Naive thymus-derived CD4-positive, alpha-beta T cell (primary cell): Measurements from ENCODE around the gene CR2. TPM values are rescaled to one million over a fixed set of nuclear protein-coding genes. Genes with fewer than 3 reads are reported as not detected.
A peak's percentile ranks its signal among the peaks of the same experiment; 100 is the strongest.

Source experiments
- ATAC-seq: fragments of 150-1000 bp; cut with Tn5 transposase; 2 replicates; pipeline ENCODE4 v1.10.0; 2021; ENCODE audit warnings: mild to moderate bottlenecking, moderate library complexity
- CTCF ChIA-PET: fragments of 350-600 bp; sonication (Branson Sonifier 250); formaldehyde crosslinking; loops from one replicate; lab custom pipeline; 2021; ENCODE audit warnings: antibody characterized with exemption; lab: Charles Lee
- POLR2A ChIA-PET: fragments of 350-600 bp; sonication (Branson Sonifier 250); formaldehyde crosslinking; loops from one replicate; lab custom pipeline; 2021; ENCODE audit warnings: antibody characterized with exemption, inconsistent platforms; lab: Charles Lee
- DNase-seq, 9 donors: peaks; one replicate each; pipeline versions ENCODE4 v3.0.0 to v3.0.0-alpha.2; 2020 to 2022; ENCODE audit warnings: mixed read lengths in 1 of 9
- H3K27ac ChIP-seq: one replicate; pipeline ENCODE4 v1.7.0; 2013; ENCODE audit warnings: mild to moderate bottlenecking, low read depth, low read length, moderate library complexity
- H3K27me3 ChIP-seq, 2 donors: one replicate each; pipeline ENCODE4 v1.7.0; 2013; ENCODE audit warnings: low read length in 2 of 2, mild to moderate bottlenecking in 2 of 2, moderate library complexity in 2 of 2; ENCODE audit not compliant: control insufficient read depth in 2 of 2, insufficient read depth in 2 of 2
- H3K36me3 ChIP-seq, 3 experiments: 1 replicate in 2 of 3; 2 replicates in 1 of 3; pipeline ENCODE4 v1.7.0; 2013; ENCODE audit warnings: low read length in 3 of 3, mild to moderate bottlenecking in 3 of 3, moderate library complexity in 1 of 3; ENCODE audit not compliant: insufficient read depth in 3 of 3, control insufficient read depth in 2 of 3
- H3K4me1 ChIP-seq, 2 donors: one replicate each; pipeline ENCODE4 v1.7.0; 2013; ENCODE audit warnings: low read length in 2 of 2, mild to moderate bottlenecking in 2 of 2, moderate library complexity in 1 of 2; ENCODE audit not compliant: control insufficient read depth in 2 of 2, insufficient read depth in 2 of 2
- H3K4me3 ChIP-seq: 2 replicates; pipeline ENCODE4 v1.7.0; 2013; ENCODE audit warnings: mild to moderate bottlenecking, low read length
- H3K9me3 ChIP-seq, 3 experiments: 1 replicate in 2 of 3; 2 replicates in 1 of 3; pipeline ENCODE4 v1.7.0; 2013; ENCODE audit warnings: low read length in 3 of 3; ENCODE audit not compliant: control insufficient read depth in 2 of 3
- H3K27ac Mint-ChIP-seq, 9 donors: one replicate each; pipeline ENCODE4 v1.8.0; 2020 to 2022; ENCODE audit warnings: mixed read lengths in 9 of 9, mild to moderate bottlenecking in 8 of 9, moderate library complexity in 5 of 9, inconsistent platforms in 2 of 9
- H3K27me3 Mint-ChIP-seq, 5 donors: one replicate each; pipeline ENCODE4 v1.8.0; 2021 to 2022; ENCODE audit warnings: mixed read lengths in 5 of 5, mild to moderate bottlenecking in 1 of 5
- H3K36me3 Mint-ChIP-seq, 5 donors: one replicate each; pipeline ENCODE4 v1.8.0; 2020 to 2022; ENCODE audit warnings: mixed read lengths in 5 of 5, mild to moderate bottlenecking in 3 of 5, inconsistent platforms in 1 of 5
- H3K4me1 Mint-ChIP-seq, 7 donors: one replicate each; pipeline ENCODE4 v1.8.0; 2020 to 2022; ENCODE audit warnings: mixed read lengths in 7 of 7, mild to moderate bottlenecking in 3 of 7, inconsistent platforms in 1 of 7
- H3K4me3 Mint-ChIP-seq, 10 donors: one replicate each; pipeline ENCODE4 v1.8.0; 2020 to 2022; ENCODE audit warnings: mild to moderate bottlenecking in 10 of 10, mixed read lengths in 10 of 10, moderate library complexity in 6 of 10, inconsistent platforms in 2 of 10
- H3K9me3 Mint-ChIP-seq, 11 donors: one replicate each; pipeline ENCODE4 v1.8.0; 2020 to 2022; ENCODE audit warnings: mixed read lengths in 11 of 11, mild to moderate bottlenecking in 4 of 11, inconsistent platforms in 1 of 11, moderate library complexity in 1 of 11
- intact Hi-C, 2 donors: fragments of 100-400 bp; cut with micrococcal nuclease; formaldehyde crosslinking; loops; one replicate each; pipeline ENCODE4 v1.15.1; 2023
- polyA plus RNA-seq, 2 donors: library from polyadenylated mRNA; unstranded; fragments of 300-500 nt; fragmentation: Illumina TruSeq; gene quantifications; one replicate each; pipeline ENCODE4 v1.2.3, GENCODE V29; 2021
- total RNA-seq, 6 experiments: library from RNA in 5 of 6; stranded (reverse) in 5 of 6; gene quantifications; 1 replicate in 5 of 6; 2 replicates in 1 of 6; pipeline ENCODE4 v1.2.3 and lab custom pipeline; 2021 to 2026

Gene CR2
- total and polyA plus RNA-seq, 7 experiments from 2014 or later, result 2.6 to 14.5 (median 8.6) TPM; not detected in 1

DNA sequence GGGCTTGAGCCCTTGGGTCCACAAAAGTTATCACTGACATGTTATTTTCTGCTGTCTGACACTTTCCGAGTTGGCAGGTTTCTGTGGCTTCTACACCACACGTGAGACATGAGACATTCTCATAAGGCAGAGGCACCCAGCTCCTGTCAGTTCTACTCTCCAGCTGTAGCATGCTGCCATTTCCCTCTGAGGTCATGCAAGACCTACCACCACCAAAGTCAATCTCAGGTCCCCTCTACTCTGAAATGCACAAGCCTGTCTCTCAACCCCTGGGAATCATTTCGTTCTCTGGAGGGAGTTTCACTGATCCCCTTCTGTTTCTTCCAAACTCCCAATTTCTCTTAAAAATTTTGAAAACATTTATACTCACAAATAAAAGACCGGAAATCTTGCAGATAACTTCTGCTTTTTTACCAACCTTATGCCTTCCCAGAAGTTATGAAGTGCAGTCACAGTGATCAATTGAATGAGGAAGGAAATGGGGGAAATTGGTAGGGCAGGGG is 39.5 kb upstream of the CR2 start:
- DNase-seq, result peak in 5 of 9 donors; percentile 11 to 37 (median 16)
- Histone ChIP-seq H3K4me3 (no peak overlapping the region), H3K27me3 (no peaks in the 10 kb centered on the region), H3K9me3 (no peaks in the 10 kb centered on the region), H3K27ac (no peak overlapping the region), H3K4me1 (no peaks in the 10 kb centered on the region), H3K36me3 (no peaks in the 10 kb centered on the region)
- peaks cover 0 to 13% (median 4%) of the 10 kb centered on the region in 5 donors for H3K27me3 Mint-ChIP-seq
- peaks cover 0 to 4% (median 2%) of the 10 kb centered on the region in 5 donors for H3K36me3 Mint-ChIP-seq
- H3K9me3 Mint-ChIP-seq, result peaks cover 0 to 10% (median 3%) of the 10 kb centered on the region in 11 donors
- peak; percentile 76 for ATAC-seq
- intact Hi-C loops, result no loop called here
- CTCF ChIA-PET, result no interaction called here
- POLR2A ChIA-PET, result no interaction called here
- H3K4me3 Mint-ChIP-seq, result peak overlapping the region in 8 of 10 donors; percentile 2 to 58 (median 47)
- peak overlapping the region in 7 of 9 donors; percentile 46 to 88 (median 71) for H3K27ac Mint-ChIP-seq
- H3K4me1 Mint-ChIP-seq, result peaks cover 17 to 39% (median 26%) of the 10 kb centered on the region in 7 donors

DNA sequence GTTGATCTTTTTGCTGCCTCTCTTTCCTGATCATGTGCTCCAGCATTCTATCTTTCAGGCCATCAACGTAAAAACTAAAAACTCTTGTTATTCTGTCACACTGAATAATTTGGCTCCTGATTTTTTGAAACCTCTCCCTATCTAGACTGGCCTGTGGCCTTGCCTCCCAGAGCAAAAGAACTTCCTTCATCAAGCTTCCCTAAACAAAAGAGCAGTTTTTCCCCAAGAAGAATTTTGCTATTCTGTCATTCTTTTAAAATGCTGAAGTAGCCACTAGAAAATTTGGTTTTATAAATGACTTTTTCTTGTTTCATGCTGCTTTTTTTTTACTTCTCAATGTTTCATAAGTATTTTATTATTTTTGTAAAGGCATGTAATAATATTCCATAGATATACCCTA is 37.1 kb upstream of the CR2 start:
- Mint-ChIP-seq H3K27ac (no peak overlapping the region), H3K27me3 (peaks cover 0 to 18% (median 4%) of the 10 kb centered on the region in 5 donors), H3K4me3 (no peak overlapping the region), H3K4me1 (peaks cover 13 to 35% (median 23%) of the 10 kb centered on the region in 7 donors), H3K36me3 (peaks cover 0 to 11% (median 5%) of the 10 kb centered on the region in 5 donors), H3K9me3 (peaks cover 0 to 25% (median 9%) of the 10 kb centered on the region in 11 donors)
- ChIA-PET POLR2A (interaction anchor here (0.6 kb wide), 2 partner anchors 78 to 109 kb away, joined by 3 read pairs; no protein-coding TSS in a partner anchor), CTCF (interaction anchor here (0.5 to 0.9 kb wide), 2 partner anchors 12 to 18 kb away, joined by 3 read pairs; no protein-coding TSS in a partner anchor)
- H3K9me3 ChIP-seq, result no peaks in the 10 kb centered on the region
- intact Hi-C loops, result no loop called here
- no peaks in the 10 kb centered on the region for H3K4me1 ChIP-seq
- DNase-seq, result no peak
- no peaks in the 10 kb centered on the region for H3K36me3 ChIP-seq
- H3K27me3 ChIP-seq, result no peaks in the 10 kb centered on the region
- no peak for ATAC-seq
- no peak overlapping the region for H3K27ac ChIP-seq
- H3K4me3 ChIP-seq, result no peak overlapping the region

DNA sequence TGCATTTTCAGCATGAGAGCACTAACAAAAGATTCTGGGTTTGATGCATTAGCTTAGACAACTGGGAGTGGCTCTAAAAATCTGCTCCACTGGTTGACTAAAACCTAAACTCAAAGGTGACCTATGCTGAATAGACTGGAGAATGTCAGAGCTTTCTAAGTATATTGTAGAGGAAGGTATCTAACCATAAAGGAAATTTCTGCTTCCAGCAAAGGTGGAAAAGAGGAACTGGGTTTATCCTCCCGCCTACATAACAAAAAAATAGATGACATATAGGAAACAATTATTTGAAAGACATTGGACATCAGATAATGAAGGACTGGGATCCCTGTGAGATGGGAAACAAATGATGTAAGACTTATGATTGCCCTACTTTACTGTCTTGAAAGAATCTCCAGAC is 35.8 kb upstream of the CR2 start:
- H3K36me3 Mint-ChIP-seq, result peaks cover 0 to 11% (median 5%) of the 10 kb centered on the region in 5 donors
- H3K27ac ChIP-seq, result no peak overlapping the region
- CTCF ChIA-PET, result no interaction called here

DNA sequence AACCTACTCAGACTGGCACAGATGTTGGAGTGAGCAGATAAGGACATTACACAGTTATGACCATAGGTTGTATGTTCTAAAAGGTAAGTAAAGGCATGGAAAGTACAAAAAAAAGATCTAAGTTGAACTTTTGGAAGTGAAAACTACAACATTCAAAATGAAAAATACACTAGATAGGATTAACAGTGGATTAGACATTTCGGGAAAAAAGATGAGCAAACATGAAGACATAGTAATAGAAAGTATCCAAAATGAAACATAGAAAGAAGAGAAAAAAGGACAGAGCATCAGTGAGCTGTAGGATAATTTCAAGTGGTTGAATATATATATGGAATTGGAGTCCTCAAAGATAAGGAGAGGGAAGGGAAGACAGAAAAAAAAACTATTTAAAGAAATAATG is 34.0 kb upstream of the CR2 start:
- no peaks in the 10 kb centered on the region for H3K4me1 ChIP-seq
- intact Hi-C loops, result no loop called here
- CTCF ChIA-PET, result no interaction called here
- no peaks in the 10 kb centered on the region for H3K9me3 ChIP-seq
- H3K36me3 ChIP-seq, result no peaks in the 10 kb centered on the region
- no peak overlapping the region for H3K4me3 Mint-ChIP-seq
- no peak overlapping the region for H3K27ac Mint-ChIP-seq
- POLR2A ChIA-PET, result no interaction called here
- H3K27me3 ChIP-seq, result no peaks in the 10 kb centered on the region
- no peak overlapping the region for H3K4me3 ChIP-seq
- peaks cover 0 to 13% (median 3%) of the 10 kb centered on the region in 5 donors for H3K27me3 Mint-ChIP-seq
- H3K27ac ChIP-seq, result no peak overlapping the region
- peaks cover 0 to 11% (median 5%) of the 10 kb centered on the region in 5 donors for H3K36me3 Mint-ChIP-seq
- peaks cover 0 to 9% (median under 1%) of the 10 kb centered on the region in 7 donors for H3K4me1 Mint-ChIP-seq
- H3K9me3 Mint-ChIP-seq, result peaks cover 0 to 25% (median 9%) of the 10 kb centered on the region in 11 donors
- ATAC-seq (no peak), DNase-seq (no peak)

More for the DNA sequence above, 35.8 kb upstream of the CR2 start:
- no peak overlapping the region for H3K4me3 ChIP-seq
- no peak overlapping the region for H3K4me3 Mint-ChIP-seq
- no peak overlapping the region for H3K27ac Mint-ChIP-seq
- H3K9me3 ChIP-seq, result no peaks in the 10 kb centered on the region
- ATAC-seq (no peak), DNase-seq (no peak)
- POLR2A ChIA-PET, result interaction anchor here (0.7 to 0.8 kb wide), 2 partner anchors 11 to 13 kb away, joined by 3 read pairs; no protein-coding TSS in a partner anchor
- H3K4me1 ChIP-seq, result no peaks in the 10 kb centered on the region
- no peaks in the 10 kb centered on the region for H3K36me3 ChIP-seq
- intact Hi-C loops, result no loop called here
- H3K4me1 Mint-ChIP-seq, result peaks cover 7 to 23% (median 12%) of the 10 kb centered on the region in 7 donors
- peaks cover 0 to 25% (median 9%) of the 10 kb centered on the region in 11 donors for H3K9me3 Mint-ChIP-seq
- H3K27me3 ChIP-seq, result no peaks in the 10 kb centered on the region
- H3K27me3 Mint-ChIP-seq, result peaks cover 0 to 18% (median 4%) of the 10 kb centered on the region in 5 donors

DNA sequence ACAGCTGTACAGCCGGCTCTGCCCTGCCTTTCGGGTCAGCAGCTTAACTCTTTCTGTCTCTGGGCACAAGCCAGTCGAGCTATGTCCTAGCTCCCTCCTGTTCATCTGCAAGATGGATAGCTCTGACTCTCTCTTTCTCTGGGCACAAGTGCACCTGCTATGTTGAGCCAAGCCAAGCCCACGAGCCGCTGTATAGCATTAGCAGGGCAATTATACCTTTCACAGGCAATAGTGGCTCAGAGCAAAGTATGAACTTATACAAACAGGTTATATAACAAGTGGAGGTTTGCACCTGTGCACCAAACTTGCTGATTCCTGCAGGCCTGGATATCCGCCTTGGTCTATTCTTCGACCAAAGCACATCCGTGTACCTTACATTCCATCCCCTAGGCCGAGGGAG is 33.0 kb upstream of the CR2 start:
- Histone ChIP-seq H3K4me1 (no peaks in the 10 kb centered on the region), H3K27ac (no peak overlapping the region), H3K27me3 (no peaks in the 10 kb centered on the region), H3K4me3 (no peak overlapping the region), H3K36me3 (no peaks in the 10 kb centered on the region), H3K9me3 (no peaks in the 10 kb centered on the region)
- ATAC-seq, result no peak
- intact Hi-C loops, result no loop called here
- H3K4me3 Mint-ChIP-seq, result no peak overlapping the region
- no peak overlapping the region for H3K27ac Mint-ChIP-seq
- no peak for DNase-seq
- CTCF ChIA-PET, result interaction anchor here (0.7 kb wide), 1 partner anchor 352 kb away, joined by 3 read pairs; no protein-coding TSS in a partner anchor
- peaks cover 0 to 13% (median 4%) of the 10 kb centered on the region in 5 donors for H3K27me3 Mint-ChIP-seq
- POLR2A ChIA-PET, result no interaction called here
- H3K9me3 Mint-ChIP-seq, result peaks cover 0 to 25% (median 9%) of the 10 kb centered on the region in 11 donors
- peaks cover 0 to 7% (median 0%) of the 10 kb centered on the region in 7 donors for H3K4me1 Mint-ChIP-seq
- H3K36me3 Mint-ChIP-seq, result peaks cover 0 to 11% (median 5%) of the 10 kb centered on the region in 5 donors

DNA sequence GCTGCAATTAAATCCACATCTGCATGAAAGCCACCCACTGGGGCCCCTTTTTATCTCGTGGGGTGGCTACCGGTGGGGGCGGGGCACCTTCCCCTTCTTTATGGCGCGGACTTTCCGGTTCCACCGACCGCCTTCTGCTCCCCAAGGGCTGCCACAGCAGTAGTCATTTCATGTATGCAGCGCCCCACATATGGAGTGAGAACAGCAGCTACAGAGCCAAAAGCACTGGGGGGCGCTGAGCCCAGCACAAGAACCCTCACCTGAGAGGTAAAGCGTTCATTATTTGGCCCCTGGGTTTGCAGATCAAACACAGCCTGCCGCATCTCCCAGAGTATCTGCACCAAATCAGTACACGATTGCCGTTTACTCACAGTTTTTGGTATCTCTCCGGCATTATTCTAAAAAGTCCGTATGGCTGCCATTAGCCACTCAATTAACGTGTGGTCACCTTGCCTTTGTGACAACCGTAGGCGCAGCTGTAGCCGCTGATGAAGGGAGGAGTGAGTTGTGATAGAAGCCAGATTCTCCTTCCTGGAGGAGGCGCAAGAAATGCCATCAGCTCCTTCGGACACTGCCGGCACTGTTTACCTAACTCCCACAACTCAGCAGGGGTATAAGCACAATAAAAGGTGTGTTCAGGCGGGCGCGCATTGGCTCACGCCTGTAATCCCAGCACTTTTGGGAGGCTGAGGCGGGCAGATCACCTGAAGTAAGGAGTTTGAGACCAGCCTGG is 30.4 kb upstream of the CR2 start:
- Mint-ChIP-seq H3K4me1 (no peaks in the 10 kb centered on the region), H3K4me3 (no peak overlapping the region), H3K27ac (no peak overlapping the region), H3K27me3 (peaks cover 0 to 22% (median 0%) of the 10 kb centered on the region in 5 donors), H3K9me3 (peaks cover 0 to 20% (median 9%) of the 10 kb centered on the region in 11 donors), H3K36me3 (peaks cover 0 to 8% (median 5%) of the 10 kb centered on the region in 5 donors)
- no peak overlapping the region for H3K4me3 ChIP-seq
- ATAC-seq, result no peak
- H3K9me3 ChIP-seq, result no peaks in the 10 kb centered on the region
- no peaks in the 10 kb centered on the region for H3K27me3 ChIP-seq
- ChIA-PET CTCF (no interaction called here), POLR2A (no interaction called here)
- intact Hi-C loops, result no loop called here
- no peak overlapping the region for H3K27ac ChIP-seq
- no peak for DNase-seq
- H3K4me1 ChIP-seq, result no peaks in the 10 kb centered on the region
- H3K36me3 ChIP-seq, result no peaks in the 10 kb centered on the region
